Kidney epithelial cell (primary cell): ENCODE measurements around the gene FREM1. TPM values are rescaled to one million over a fixed set of nuclear protein-coding genes. Genes with fewer than 3 reads are reported as not detected.

ENCODE experiments used
- DNase-seq: peaks from one replicate; pipeline ENCODE4 v3.0.0-alpha.2; 2010; ENCODE audit warnings: low read depth
- H3K27me3 ChIP-seq: 2 replicates; pipeline ENCODE4 v1.6.0; 2011; ENCODE audit warnings: low read length; ENCODE audit not compliant: control insufficient read depth, insufficient read depth
- H3K36me3 ChIP-seq: 2 replicates; pipeline ENCODE4 v1.5.1; 2011; ENCODE audit warnings: low read length; ENCODE audit not compliant: control insufficient read depth, insufficient read depth
- H3K4me3 ChIP-seq: 2 replicates; pipeline ENCODE4 v1.5.1; 2011; ENCODE audit warnings: low read depth, mild to moderate bottlenecking, control low read depth, low read length
- CTCF ChIP-seq: IDR thresholded peaks from 2 replicates; pipeline ENCODE4 v1.5.1; 2011; ENCODE audit warnings: mild to moderate bottlenecking, moderate library complexity, low read length, control low read depth, inconsistent platforms; ENCODE audit not compliant: insufficient read depth, poor library complexity, severe bottlenecking
- total RNA-seq: library from RNA; depleted of rRNA; stranded (reverse); fragments of >200 nt; gene quantifications from 2 replicates; pipeline ENCODE4 v1.2.3, GENCODE V29; 2015

Gene FREM1
- total RNA-seq, 1 donor from 2014 or later: 1.0 TPM

GRCh38 chr9:14935106-14935751, 25.0 kb upstream of the FREM1 start:
- Histone ChIP-seq H3K27me3 (no peaks in the 10 kb centered on the region), H3K4me3 (no peak overlapping the region), H3K36me3 (no peaks in the 10 kb centered on the region)
- no peak for DNase-seq
- no peak for TF ChIP-seq CTCF

GRCh38 chr9:14932641-14933040, 22.4 kb upstream of the FREM1 start:
- TF ChIP-seq CTCF: no peak
- Histone ChIP-seq H3K27me3 (no peaks in the 10 kb centered on the region), H3K36me3 (no peaks in the 10 kb centered on the region), H3K4me3 (no peak overlapping the region)
- no peak for DNase-seq

GRCh38 chr9:14932231-14932630, 22.0 kb upstream of the FREM1 start:
- no peak for TF ChIP-seq CTCF
- Histone ChIP-seq H3K27me3 (no peaks in the 10 kb centered on the region), H3K36me3 (no peaks in the 10 kb centered on the region), H3K4me3 (no peak overlapping the region)
- DNase-seq: no peak

GRCh38 chr9:14926941-14927624, 16.9 kb upstream of the FREM1 start:
- no peaks in the 10 kb centered on the region for H3K36me3 ChIP-seq

GRCh38 chr9:14924230-14925219, 14.3 kb upstream of the FREM1 start:
- no peak for TF ChIP-seq CTCF
- no peak for DNase-seq
- no peaks in the 10 kb centered on the region for H3K36me3 ChIP-seq
- no peak overlapping the region for H3K4me3 ChIP-seq
- H3K27me3 ChIP-seq: no peaks in the 10 kb centered on the region

More at GRCh38 chr9:14926941-14927624, 16.9 kb upstream of the FREM1 start:
- no peak for TF ChIP-seq CTCF
- H3K27me3 ChIP-seq: no peaks in the 10 kb centered on the region
- no peak overlapping the region for H3K4me3 ChIP-seq
- DNase-seq: no peak
